Smooth muscle cell of the pulmonary artery (primary cell): ENCODE measurements around the gene SLC41A2. TPM values are rescaled to one million over a fixed set of nuclear protein-coding genes. Genes with fewer than 3 reads are reported as not detected.

Source experiments
- total RNA-seq: library from RNA; depleted of rRNA; stranded (reverse); fragments of >200 nt; gene quantifications from 2 replicates; pipeline ENCODE4 v1.2.3, GENCODE V29; 2014

SLC41A2 gene
- 25.7 and 28.4 TPM in 2 replicates for total RNA-seq

GRCh38 chr12:104958001-104958804 lies at the start of gene SLC41A2:
Gene SLC41A2, minus strand, starts transcription at chr12:104958290. Its CDS starts 29,763 bp downstream, at chr12:104928527.

GRCh38 chr12:104986022-104986941 lies 28.2 kb upstream of the SLC41A2 start, which contains the start of gene NOPCHAP1:
Gene NOPCHAP1, plus strand, starts transcription at chr12:104986316. Its CDS starts 37 bp downstream, at chr12:104986353.

Other genes with a start within 250 kb of the SLC41A2 start
- gene NOPCHAP1, start 28.0 kb upstream of the SLC41A2 start, total RNA-seq = 3.3 and 6.7 TPM in 2 replicates
- gene ALDH1L2, start 126.2 kb upstream of the SLC41A2 start, total RNA-seq = 58.2 and 63.5 TPM in 2 replicates
- 88.9 and 109 TPM in 2 replicates for gene WASHC4, start 149.4 kb upstream of the SLC41A2 start, total RNA-seq